GM19455 (cell line): Measurements from ENCODE around the gene NOTUM.

Experiments
- ATAC-seq: cut with Tn5 transposase; IDR thresholded peaks from one replicate; pipeline ENCODE4 v1.9.1; 2021; ENCODE audit not compliant: unreplicated experiment

The NOTUM gene

GRCh38 chr17:81961087-81961511, at the start of gene NOTUM:
Gene NOTUM (minus strand): TSS chr17:81961187. CDS start chr17:81960909, 278 bp downstream.
- ATAC-seq: no peak

DNA sequence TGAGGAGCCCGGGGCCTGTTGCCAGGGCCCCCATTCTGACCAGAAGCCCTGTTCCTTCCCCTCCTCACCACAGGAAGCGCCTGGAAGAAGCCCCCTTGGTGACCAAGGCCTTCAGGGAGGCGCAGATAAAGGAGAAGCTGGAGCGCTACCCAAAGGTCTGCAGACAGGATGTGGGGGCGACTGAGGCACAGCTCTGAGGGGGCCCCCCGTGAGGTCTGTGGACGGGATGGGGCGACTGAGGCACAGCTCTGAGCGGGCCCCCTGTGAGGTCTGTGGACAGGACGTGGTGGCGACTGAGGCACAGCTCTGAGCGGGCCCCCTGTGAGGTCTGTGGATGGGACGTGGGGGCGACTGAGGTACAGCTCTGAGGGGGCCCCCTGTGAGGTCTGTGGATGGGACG, 48.4 kb upstream of the NOTUM start:
- no peak for ATAC-seq

DNA sequence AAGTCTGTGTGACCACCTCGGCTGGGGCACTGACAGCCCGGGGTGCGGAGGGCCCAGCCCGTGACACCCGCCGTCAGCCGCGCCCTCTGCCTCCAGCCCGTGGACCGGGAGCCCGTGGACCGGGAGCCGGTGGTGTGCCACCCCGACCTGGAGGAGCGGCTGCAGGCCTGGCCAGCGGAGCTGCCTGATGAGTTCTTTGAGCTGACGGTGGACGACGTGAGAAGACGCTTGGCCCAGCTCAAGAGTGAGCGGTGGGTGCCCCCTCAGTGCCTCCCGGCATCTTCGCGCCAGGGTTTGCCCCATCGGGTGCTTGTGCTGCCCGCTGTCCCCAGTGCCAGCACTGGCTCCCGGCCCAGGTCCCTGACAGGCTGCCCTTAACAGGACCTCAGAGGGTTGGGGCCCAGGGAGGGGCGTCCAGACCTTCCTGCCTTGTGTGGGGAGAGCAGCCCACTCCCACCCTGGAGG, 48.0 kb upstream of the NOTUM start:
- no peak for ATAC-seq

DNA sequence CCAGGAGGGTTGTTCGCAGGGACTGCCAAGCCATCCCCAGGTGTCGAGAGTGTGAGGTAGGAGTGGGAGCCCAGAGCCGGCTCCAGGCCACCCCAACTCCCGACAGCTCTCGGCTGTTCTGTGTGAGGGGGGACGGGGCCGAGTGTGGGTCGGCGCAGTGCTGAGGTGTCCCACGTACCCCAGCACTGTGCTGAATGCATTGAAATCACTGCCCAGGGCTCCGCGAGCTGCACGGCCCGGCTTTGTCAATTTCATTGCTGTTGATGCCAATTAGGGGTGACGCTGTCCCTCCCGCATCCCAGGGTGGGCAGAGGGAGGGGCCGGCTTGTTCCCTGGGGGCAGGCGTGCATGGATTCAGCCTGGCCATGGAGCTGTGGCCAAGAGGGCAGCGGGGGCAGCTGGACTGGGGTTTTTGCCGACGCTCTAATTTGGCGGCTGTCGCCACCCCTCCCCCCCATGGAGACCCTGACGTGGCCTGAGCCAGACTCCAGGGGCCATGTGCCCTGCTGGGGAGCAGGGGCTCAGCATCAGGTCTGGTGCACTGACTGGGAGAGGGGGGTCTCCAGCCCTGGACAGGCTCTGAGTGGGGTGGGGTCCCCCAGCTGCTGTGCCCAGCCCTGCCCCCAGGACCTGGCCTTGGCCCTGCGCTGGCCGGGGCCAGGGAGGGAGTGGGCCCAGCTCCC, 47.4 kb upstream of the NOTUM start:
- no peak for ATAC-seq

GRCh38 chr17:82007495-82008257, 46.7 kb upstream of the NOTUM start:
- no peak for ATAC-seq

DNA sequence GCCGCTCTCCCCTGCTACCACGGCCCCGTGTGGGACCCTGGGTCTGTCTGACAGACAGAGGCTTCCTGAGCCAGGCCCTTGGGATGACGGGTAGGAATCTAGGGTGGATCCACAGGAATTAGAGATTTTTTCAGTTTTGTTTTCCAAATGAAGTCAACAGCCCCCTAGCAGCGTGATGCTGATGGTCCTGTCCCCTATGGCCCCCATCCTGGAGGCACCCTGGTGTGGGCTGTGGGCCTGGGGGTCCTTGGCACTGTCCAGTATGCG, 46.2 kb upstream of the NOTUM start:
- ATAC-seq: no peak

DNA sequence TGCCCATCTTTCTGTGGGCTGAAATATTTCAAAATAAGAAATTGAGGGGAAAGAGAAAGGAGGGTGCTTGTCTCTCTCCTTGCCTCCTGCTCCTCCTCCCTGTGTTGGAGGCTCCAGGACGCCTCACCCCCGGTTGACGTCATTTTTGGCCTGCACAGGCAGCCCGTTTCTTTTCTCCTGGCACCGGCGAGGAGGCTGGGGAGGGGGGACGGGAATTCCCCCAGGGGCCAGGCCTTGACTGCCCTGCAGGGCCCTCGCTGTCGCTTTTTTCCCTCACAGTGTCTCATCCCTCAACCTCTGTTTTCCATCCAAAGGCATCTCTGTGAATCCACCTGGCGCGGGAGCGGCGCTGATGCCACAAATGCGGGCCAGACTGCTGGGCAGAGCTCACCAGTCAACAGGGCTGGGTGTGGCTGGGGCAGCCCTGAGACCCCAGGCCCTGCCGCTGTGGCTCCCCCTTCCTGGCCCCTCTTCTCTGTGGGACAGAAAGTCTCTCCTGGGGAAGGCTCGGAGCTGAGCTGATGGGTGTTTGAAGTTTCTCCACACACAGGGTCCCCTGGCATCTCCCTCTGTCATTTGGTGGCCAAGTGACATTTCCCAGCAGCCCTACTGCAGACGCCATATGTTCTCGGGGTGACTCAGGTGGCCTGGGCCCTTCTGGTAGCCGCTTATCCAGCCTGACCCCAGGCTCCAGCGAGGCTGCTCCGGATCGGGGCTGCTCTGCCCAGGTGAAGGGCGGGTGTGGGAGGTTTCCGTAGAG, 45.7 kb upstream of the NOTUM start:
- ATAC-seq: no peak

DNA sequence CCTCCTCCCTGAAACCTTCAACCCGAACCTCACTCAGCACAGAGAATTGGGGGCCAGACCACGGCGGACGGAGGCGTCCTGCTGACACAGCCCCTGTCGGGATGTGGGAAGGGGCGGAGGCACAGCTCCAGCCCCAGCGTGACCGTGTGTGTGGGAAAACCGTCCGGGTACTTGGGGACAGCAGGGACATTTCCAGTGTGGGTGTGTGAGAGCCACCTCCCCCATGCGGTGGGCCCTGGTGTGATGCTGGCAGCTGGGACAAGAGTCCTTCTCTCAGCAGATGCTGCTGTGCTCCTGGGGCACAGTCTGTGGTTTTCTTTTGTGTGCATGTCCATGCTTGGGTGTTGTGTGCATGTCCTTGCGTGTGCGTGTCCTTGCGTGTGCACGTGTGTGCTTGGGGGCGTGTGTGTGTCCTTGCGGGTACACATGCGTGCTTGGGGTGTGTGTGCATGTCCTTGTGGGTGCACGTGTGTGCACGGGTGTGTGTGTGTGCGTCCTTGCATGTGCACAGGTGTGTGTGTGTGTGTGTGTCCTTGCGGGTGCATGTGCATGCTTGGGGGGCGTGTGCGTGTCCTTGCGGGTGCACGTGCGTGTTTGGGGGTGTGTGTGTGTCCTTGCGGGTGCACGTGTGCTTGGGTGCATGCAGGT, 44.8 kb upstream of the NOTUM start:
- ATAC-seq: no peak

DNA sequence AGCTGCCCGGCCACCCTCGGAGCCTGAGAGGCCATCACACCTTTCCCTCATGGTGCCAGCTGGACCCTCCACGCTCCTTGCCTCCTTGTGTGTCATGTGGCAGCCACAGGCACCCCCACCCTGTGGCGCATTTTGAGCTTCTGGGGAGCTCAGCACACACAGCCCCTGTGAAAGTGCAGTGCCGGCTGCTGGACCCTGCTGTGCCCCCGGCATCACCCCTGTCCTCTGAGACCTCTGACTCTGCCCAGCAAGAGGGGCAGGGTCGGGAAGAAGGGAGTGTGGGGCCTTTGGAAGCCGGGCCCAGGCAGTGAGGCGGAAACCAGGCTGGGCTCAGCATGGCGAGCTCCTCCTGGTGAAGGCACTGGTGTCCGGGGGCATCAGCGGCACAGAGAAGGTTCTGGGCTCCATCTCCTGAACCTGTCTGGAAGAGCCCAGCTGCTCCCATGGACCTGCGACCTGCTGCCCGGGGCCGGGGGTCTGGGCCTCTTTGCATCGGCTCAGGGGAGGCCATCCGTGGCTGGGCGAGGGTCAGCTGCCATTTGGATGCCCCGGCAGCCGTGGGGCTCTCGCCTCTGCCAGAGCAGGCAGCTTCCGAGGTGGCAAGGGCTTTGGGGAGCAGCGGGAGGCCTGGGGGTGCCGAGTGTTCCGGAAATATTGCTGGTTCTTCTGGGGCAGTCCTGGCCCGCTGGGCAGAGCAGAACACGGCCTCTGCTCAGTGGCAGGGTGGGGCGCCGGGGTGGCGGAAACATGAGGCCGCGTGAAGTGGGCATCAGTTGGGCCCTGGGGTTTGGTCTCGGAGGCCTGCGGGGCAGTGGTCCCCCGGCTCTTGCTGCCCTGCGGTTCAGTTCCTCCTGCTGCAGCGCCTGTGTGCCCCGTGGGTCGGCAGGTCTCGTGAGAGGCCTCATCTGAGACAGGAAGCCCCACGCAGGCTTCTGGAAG, 43.8 kb upstream of the NOTUM start:
- no peak for ATAC-seq

DNA sequence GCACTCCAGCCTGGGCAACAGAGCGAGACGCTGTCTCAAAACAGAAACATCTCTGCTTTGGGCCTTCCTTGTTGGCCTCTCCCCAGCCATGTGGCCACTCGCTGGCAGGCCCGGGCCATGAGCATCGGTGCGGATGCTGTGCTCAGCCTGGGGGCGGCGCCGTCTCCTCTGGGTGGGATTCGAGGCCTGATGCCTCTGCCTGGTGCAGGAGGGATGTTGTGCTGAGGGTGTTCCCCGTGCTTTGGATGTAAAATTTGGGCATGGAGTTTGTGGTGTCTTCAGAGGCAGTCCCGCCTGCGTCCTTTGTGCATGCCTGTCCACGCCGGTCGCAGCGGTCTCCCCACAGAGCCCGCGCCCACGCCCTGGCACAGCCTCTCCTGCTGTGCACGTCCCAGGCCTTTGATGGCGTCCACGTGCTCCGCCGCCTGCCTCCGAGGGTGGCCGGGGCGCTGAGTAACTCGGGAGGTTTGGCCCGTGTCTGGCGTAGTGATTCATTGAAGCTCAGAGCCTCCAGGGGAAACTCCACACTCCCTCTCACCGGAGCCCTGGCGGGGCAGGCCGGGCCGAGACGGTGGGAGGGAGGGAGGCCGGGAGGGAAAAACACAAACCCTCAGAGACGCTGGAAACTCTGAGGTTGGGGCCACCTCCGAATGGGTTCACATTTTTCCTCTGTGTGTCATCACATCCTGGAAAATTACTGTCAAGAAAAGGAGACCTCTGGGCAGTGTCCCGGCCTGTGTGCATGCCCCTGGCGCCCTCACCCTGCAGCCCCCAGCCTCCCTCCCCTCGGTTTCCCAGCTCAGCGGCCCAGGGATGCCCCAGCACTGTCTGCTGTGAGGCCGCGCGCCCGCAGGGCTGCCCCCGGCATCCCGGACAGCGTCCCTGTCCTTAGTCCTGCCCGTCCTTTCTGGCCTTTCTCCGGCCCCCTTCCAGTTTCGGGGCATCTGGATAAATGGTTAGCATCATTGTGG, 42.7 kb upstream of the NOTUM start:
- no peak for ATAC-seq

GRCh38 chr17:82001571-82002056, 40.6 kb upstream of the NOTUM start:
- no peak for ATAC-seq

DNA sequence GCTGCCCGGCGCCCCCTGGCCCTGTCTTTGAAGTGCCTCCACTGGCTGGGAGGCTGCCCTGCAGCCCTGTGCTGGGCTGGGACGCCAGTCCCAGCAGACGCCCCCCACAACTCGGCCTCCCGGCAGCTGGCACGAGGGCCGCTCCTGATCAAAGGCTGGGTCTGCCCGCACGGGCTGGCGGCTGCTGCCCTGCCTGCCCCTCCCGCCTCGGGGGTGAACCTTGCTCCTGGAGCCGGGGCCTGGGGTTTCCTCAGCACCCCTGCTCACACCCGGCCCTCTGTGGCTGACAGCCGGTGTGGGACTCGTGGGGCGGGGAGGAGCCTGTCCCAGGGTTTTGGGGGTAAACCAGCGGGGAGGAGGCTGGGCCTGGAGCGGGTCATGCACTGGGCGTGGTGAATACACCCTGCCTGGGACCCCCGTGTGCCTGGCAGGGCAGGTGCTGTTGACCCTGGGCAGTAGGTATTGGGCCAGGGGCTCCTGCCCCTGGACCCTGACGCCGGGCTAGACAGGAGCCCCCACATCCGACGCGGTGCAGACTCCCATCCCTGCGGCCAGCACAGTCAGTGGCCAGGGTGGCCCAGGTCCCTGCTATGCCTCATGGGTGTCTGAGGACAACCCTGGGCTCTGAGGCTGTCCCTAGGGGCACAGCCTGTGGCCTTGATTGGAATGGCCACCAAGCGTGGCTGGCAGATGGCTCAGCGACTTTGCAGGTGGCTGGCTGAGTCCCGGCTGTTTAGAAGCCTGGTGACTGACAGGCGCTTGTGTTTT, 40.0 kb upstream of the NOTUM start:
- no peak for ATAC-seq

DNA sequence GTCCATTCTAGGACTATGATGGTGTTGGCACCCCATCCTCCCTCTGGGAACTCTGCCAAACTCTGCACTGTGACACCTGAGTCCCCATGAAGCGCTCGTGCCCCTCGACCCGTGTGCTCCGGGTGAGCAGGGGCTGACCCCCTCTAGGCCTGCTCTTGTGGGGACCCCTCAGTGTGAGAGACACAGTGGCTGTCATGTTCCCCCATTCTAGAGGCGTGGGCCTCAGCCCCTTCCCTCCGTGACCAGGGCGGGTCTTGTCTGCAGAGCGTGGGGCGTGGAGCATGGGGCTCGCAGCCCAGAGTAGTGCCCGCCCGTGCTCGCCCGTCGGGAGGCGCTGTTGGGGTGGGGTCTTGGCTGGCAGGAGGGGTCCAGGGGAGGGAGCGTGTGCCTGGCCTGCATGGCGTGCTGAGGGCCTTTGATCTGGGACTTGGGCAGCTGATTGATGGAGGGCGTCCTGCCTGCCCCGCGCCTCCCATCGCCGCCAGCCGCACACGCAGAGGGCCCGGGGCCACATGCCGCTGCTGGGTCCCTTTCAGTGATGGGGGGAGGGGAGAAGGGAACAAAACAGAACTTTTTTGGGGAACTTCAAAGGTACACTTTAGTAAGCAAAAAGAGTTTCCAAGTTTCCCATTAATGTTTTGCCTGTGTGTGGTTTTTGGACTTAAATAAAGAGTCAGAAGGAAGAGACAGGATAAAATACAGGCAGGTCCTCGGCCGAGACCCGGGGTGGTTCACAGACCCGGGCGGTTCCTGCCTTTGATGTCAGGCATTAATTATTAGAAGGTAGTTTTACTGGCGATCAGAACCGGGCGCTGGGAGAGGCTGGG, 39.2 kb upstream of the NOTUM start:
- ATAC-seq: no peak

DNA sequence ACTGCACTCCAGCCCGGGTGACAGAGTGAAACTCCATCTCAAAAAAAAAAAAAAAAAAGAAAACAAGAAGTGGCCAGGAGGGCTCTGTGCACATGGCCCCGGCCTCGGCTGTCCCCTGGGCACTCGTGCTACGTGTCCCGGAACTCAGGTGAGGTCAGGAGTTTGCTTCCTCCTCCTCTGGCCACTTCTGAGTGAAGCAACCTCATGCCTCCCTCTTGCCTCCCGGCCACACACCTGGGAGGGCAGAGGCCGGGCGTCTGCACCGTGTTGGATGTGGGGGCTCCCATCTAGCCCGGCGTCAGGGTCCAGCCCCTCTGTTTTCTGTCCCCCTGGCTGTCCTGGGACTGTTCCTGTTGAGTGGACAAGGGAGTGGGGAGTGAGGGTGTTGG, 38.6 kb upstream of the NOTUM start:
- ATAC-seq: no peak

GRCh38 chr17:81998691-81999438, 37.9 kb upstream of the NOTUM start:
- no peak for ATAC-seq

- no peak for ATAC-seq
These were observed 37.2 kb upstream of the NOTUM start for GRCh38 chr17:81998212-81998611.
